Measurements from ENCODE around the gene TEX44. TPM values are rescaled to one million over a fixed set of nuclear protein-coding genes. Genes with fewer than 3 reads are reported as not detected.

TEX44 gene
- polyA plus RNA-seq, 1 experiment, result not detected

DNA sequence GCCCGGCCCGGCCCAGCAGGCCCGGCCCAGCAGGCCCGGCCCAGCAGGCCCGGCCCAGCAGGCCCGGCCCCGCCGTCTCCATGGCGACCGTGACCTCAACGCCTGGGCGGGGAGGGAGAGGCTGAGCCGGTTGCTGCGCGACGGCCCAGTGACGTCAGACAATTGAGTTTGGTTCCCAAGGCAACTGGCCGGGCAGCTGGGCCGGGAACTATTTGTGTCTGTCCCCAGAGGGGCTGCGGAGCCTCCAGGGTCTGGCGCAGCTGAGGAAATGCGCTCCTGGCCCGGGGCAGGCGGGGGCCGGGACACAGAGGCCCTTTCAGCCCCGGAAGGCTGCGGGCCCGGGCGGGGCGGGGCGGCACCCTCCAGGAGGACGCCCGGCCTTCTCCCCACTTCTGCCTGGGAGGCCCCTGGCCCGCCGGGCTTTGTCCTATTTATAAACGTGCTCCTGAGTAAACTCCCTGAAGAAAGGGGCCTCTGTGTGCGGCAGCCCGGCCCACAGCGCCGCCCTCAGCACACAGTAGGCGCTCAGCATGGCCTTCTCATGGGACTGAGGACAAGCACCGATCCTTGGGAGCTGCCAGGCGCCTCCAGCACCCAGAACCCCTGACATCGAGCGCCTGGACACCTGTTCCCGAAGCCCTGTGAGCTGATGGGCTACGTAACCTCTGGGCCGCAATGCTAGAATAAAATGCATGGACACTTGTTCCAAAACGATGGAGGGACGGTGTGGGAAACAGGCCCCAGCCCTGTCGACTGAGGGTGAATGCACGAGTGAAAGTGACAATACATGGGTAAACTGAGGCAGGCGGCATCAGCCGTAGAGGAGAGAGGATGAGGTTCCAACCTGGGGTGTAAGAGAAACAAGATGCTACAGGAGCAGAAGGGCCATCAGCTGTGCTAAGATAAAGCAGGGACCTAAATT, 12.3 kb downstream of the TEX44 start:
- TF ChIP-seq, protein P1, sequence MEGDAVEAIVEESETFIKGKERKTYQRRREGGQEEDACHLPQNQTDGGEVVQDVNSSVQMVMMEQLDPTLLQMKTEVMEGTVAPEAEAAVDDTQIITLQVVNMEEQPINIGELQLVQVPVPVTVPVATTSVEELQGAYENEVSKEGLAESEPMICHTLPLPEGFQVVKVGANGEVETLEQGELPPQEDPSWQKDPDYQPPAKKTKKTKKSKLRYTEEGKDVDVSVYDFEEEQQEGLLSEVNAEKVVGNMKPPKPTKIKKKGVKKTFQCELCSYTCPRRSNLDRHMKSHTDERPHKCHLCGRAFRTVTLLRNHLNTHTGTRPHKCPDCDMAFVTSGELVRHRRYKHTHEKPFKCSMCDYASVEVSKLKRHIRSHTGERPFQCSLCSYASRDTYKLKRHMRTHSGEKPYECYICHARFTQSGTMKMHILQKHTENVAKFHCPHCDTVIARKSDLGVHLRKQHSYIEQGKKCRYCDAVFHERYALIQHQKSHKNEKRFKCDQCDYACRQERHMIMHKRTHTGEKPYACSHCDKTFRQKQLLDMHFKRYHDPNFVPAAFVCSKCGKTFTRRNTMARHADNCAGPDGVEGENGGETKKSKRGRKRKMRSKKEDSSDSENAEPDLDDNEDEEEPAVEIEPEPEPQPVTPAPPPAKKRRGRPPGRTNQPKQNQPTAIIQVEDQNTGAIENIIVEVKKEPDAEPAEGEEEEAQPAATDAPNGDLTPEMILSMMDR (IDR thresholded peaks at IDR 0.05; ENCODE audit: low read depth, low read length), result no peak
- no peaks in the 10 kb centered on the region for H3K27me3 ChIP-seq (ENCODE audit: control insufficient read depth, insufficient read depth, low read length)
- H3K4me3 ChIP-seq (ENCODE audit: low read depth, low read length), result peak overlapping the region; percentile 59
- ChIA-PET CTCF (interaction anchor here (0.6 to 1.7 kb wide), 5 partner anchors 47 to 109 kb away, joined by 3 to 8 read pairs (median 5); no protein-coding TSS in a partner anchor), POLR2A (interaction anchor here (0.5 to 1.5 kb wide), 4 partner anchors 9 to 141 kb away, joined by 3 to 6 read pairs (median 4); partner anchors contain the start of genes NCL and PTMA)
- no peaks in the 10 kb centered on the region for H3K9me3 ChIP-seq (ENCODE audit: control insufficient read depth, insufficient read depth, low read length)
- H3K27ac ChIP-seq (ENCODE audit: low read depth, low read length), result peak overlapping the region; percentile 89
- DNase-seq (ENCODE audit: low read depth, low spot score), result peak; percentile 87

DNA sequence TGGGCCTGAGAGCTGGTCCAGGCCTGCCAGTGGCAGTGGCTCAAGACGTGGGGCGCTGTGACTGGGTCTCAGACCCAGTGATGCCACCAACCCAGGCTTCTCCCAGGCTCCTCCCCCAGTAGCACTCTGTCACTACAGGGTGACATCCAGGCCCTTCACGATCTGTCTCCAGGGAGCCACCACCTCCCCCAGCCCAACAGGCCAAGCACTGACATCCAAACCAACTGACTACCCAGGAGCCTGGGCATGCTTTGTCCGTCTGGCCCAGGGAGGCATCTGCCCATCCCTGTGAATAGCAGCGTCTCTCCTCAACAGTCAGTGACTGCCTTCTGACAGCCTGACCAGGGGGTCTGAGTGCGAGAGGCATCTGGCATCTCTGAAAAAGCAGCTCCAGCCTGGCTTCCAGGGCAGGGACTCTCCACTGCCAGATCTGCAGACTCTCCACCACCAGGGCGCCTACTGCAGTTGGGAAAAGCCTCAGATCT, 13.0 kb downstream of the TEX44 start:
- DNase-seq (ENCODE audit: low read depth, low spot score), result no peak
- POLR2A ChIA-PET, result no interaction called here

DNA sequence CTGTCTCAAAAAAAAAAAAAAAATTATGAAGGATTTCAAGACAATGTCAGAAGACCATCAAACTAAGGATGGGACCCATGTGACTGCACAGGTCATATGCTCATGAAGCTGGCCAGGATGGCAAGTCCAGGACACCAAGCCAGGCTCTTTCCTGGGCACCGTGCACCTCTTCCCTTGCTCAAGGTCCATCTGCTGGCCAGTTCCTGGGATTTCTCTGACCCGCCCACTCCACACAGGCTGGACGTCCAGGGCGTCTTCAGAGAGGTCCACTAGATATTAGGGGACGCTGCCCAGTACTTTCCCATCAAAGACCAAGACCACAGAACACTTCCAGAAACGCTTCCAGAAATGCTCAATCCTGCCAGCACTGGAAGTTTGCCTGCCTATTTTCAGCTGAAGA, 14.3 kb downstream of the TEX44 start:
- no peak for DNase-seq (ENCODE audit: low read depth, low spot score)
- TF ChIP-seq, protein P1 (IDR thresholded peaks at IDR 0.05; ENCODE audit: low read depth, low read length), result no peak
- no peaks in the 10 kb centered on the region for H3K9me3 ChIP-seq (ENCODE audit: control insufficient read depth, insufficient read depth, low read length)
- no peak overlapping the region for H3K4me3 ChIP-seq (ENCODE audit: low read depth, low read length)
- no peaks in the 10 kb centered on the region for H3K27me3 ChIP-seq (ENCODE audit: control insufficient read depth, insufficient read depth, low read length)
- H3K27ac ChIP-seq (ENCODE audit: low read depth, low read length), result no peak overlapping the region
- ChIA-PET POLR2A (interaction anchor here (1.0 kb wide), 1 partner anchor 101 kb away, joined by 3 read pairs; the partner anchor contains the start of gene PTMA), CTCF (interaction anchor here (1.2 to 9.6 kb wide), 2 partner anchors 68 to 108 kb away, joined by 4 to 256 read pairs; no protein-coding TSS in a partner anchor)

More for the DNA sequence above, 13.0 kb downstream of the TEX44 start:
- TF ChIP-seq, protein P1 (IDR thresholded peaks at IDR 0.05; ENCODE audit: low read depth, low read length), result no peak
- H3K27me3 ChIP-seq (ENCODE audit: control insufficient read depth, insufficient read depth, low read length), result no peaks in the 10 kb centered on the region
- no peaks in the 10 kb centered on the region for H3K9me3 ChIP-seq (ENCODE audit: control insufficient read depth, insufficient read depth, low read length)
- CTCF ChIA-PET, result interaction anchor here (0.9 to 1.7 kb wide), 3 partner anchors 69 to 108 kb away, joined by 3 to 6 read pairs (median 4); no protein-coding TSS in a partner anchor
- no peak overlapping the region for H3K4me3 ChIP-seq (ENCODE audit: low read depth, low read length)
- no peak overlapping the region for H3K27ac ChIP-seq (ENCODE audit: low read depth, low read length)

DNA sequence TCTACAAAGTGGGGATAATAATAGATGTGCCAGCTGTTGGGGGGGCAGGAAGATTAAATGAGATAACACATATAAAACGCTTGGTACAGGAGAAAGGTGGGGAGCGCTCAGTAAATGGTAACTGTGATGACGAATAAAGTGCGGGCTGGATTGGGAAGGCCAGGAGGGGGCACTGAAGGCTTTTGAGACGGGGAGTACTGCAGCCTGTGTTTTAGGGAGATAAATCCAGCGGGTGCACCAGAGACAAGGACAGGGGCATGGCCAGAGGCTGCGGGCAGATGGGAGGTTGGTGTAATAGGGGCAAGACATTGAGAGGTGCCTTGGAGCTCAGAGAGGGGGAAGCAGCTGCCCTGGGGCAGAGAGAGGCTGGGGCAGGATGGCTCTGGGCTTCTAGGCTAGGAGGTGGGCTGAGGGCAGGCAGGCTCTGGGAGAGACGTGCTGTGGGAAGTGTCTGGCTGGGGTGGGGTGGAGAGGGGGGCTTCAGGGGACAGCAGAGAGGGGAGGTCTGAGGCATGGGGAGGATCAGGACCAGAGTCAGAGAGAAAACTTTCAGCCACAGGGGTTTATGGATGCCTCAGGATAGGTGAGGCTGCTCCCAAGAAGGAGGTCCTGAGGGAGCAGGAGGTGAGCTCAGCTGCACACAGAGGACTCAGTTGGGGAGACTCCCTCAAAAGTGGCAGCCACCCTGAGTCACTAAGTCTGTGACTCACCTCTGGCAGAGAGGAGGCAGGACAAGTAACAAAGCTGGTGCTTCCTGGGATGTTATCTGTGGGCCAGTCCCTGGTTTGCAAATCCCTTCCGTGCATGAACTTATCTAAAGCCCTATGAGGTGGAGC, 18.8 kb downstream of the TEX44 start:
- CTCF ChIA-PET, result interaction anchor here (0.6 to 9.6 kb wide), 20 partner anchors 10 to 315 kb away, joined by 3 to 256 read pairs (median 4); no protein-coding TSS in a partner anchor
- no peak overlapping the region for H3K4me3 ChIP-seq (ENCODE audit: low read depth, low read length)
- no peaks in the 10 kb centered on the region for H3K27me3 ChIP-seq (ENCODE audit: control insufficient read depth, insufficient read depth, low read length)
- DNase-seq (ENCODE audit: low read depth, low spot score), result no peak
- no peaks in the 10 kb centered on the region; the same call in 1 of the 2 replicates for H3K9me3 ChIP-seq (ENCODE audit: control insufficient read depth, insufficient read depth, low read length)
- TF ChIP-seq, protein P1 (IDR thresholded peaks at IDR 0.05; ENCODE audit: low read depth, low read length), result peak; percentile 52
- peak overlapping the region; percentile 96 for H3K27ac ChIP-seq (ENCODE audit: low read depth, low read length)
- POLR2A ChIA-PET, result interaction anchor here (0.7 to 1.5 kb wide), 6 partner anchors 55 to 102 kb away, joined by 3 to 6 read pairs (median 4); partner anchors contain the start of gene PTMA
